LoVo (cell line): ENCODE measurements around the gene ZNF417.
"Not testable (repeated sequence)": the region's sequence is repeated elsewhere in the genome, so short reads cannot be mapped to it uniquely, and the experiment has no call there.

Experiments used
- DNase-seq: peaks from one replicate; pipeline ENCODE4 v3.0.0-alpha.2; 2016; ENCODE audit warnings: low spot score

ZNF417 gene

GRCh38 chr19:57887195-57887941 lies 29.0 kb downstream of the ZNF417 start:
- DNase-seq, result no peak

GRCh38 chr19:57886046-57886445 lies 30.3 kb downstream of the ZNF417 start:
- no peak for DNase-seq

- DNase-seq, result not testable (repeated sequence)
These were observed 42.3 kb downstream of the ZNF417 start for GRCh38 chr19:57873883-57874799.

- no peak for DNase-seq
These were observed 43.9 kb downstream of the ZNF417 start for GRCh38 chr19:57872450-57872849.

- no peak for DNase-seq
These were observed 46.2 kb downstream of the ZNF417 start for GRCh38 chr19:57870225-57870624.

- DNase-seq, result not testable (repeated sequence)
These were observed 46.7 kb downstream of the ZNF417 start for GRCh38 chr19:57869655-57870054.

- DNase-seq, result no peak
These were observed 48.4 kb downstream of the ZNF417 start for GRCh38 chr19:57867868-57868492.
